HEK293 (cell line): ENCODE results near the gene CREB3L1.

Experiments used
- BCL11A ChIP-seq: fragments of 450-650 bp; formaldehyde crosslinking; IDR thresholded peaks from 2 replicates; pipeline ENCODE4 v1.5.1; 2016; ENCODE audit warnings: low read depth, missing biosample characterization, missing genetic modification characterization
- KLF9 ChIP-seq: fragments of 450-650 bp; formaldehyde crosslinking; IDR thresholded peaks from 2 replicates; pipeline ENCODE4 v1.5.1; 2016; ENCODE audit warnings: missing biosample characterization, missing genetic modification characterization, low read depth
- ZFP41 ChIP-seq: fragments of 450-650 bp; formaldehyde crosslinking; IDR thresholded peaks from 2 replicates; pipeline ENCODE4 v1.5.1; 2016; ENCODE audit warnings: missing biosample characterization, missing genetic modification characterization, borderline replicate concordance
- TF ChIP-seq, protein P1 (sequence below): fragments of 450-650 bp; formaldehyde crosslinking; IDR thresholded peaks from 2 replicates; pipeline ENCODE4 v1.5.1; 2016; ENCODE audit warnings: missing biosample characterization, missing genetic modification characterization
- TF ChIP-seq, protein P2 (sequence below): fragments of 450-650 bp; formaldehyde crosslinking; IDR thresholded peaks from 2 replicates; pipeline ENCODE4 v1.5.1; 2016; ENCODE audit warnings: missing biosample characterization, missing genetic modification characterization
- TF ChIP-seq, protein P3 (sequence below): fragments of 450-650 bp; formaldehyde crosslinking; IDR thresholded peaks from 2 replicates; pipeline ENCODE4 v1.5.1; 2016; ENCODE audit warnings: missing biosample characterization, missing genetic modification characterization
- TF ChIP-seq, protein P4 (sequence below): fragments of 450-650 bp; formaldehyde crosslinking; IDR thresholded peaks from 2 replicates; pipeline ENCODE4 v1.5.1; 2016; ENCODE audit warnings: missing biosample characterization, missing genetic modification characterization

DNA sequence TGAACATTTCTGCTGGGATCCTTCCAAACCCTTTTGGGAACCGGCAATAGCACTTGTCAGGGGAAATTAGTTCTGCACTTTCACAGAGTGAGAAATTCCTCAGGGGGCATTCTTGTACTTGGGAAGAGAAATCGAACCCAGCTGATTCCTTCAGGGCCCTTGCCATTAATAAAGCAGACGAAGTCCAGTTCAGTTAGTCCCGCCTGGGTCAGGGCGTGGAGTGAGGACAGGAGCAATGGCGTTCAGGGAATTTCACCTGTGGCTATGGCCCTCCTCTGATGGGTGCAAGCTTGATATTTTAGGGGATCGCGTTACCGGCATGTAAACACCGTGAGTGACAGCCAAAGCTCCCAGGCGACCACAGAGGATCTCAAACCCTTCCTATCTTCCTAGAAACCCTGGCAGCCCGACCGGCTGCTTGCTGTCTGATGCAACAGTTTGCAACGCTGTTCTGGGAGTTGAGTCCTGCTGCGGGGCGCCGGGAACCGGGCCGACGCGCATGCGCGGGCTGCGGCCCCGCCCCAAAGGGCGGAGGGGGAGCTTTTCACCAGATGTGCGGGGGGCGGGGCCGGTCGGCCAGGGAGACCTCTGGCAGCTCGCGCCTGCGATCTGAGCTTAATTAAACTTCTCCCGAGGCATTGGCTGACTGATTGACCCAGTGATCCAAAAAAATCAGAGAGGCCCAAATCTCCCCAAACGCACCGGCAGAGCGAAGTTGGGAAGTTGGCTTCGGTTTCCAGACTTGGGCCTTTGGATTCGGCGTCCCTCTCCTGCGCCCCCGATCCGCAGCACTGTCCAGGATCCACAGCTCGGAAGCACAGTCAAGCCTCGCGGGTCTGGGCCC, 34.3 kb upstream of the CREB3L1 start:
- TF ChIP-seq BCL11A (tag by site-specific recombination) (no peak), ZFP41 (tag by site-specific recombination) (no peak), KLF9 (tag by site-specific recombination) (peak; percentile 89)
- TF ChIP-seq, protein P1, sequence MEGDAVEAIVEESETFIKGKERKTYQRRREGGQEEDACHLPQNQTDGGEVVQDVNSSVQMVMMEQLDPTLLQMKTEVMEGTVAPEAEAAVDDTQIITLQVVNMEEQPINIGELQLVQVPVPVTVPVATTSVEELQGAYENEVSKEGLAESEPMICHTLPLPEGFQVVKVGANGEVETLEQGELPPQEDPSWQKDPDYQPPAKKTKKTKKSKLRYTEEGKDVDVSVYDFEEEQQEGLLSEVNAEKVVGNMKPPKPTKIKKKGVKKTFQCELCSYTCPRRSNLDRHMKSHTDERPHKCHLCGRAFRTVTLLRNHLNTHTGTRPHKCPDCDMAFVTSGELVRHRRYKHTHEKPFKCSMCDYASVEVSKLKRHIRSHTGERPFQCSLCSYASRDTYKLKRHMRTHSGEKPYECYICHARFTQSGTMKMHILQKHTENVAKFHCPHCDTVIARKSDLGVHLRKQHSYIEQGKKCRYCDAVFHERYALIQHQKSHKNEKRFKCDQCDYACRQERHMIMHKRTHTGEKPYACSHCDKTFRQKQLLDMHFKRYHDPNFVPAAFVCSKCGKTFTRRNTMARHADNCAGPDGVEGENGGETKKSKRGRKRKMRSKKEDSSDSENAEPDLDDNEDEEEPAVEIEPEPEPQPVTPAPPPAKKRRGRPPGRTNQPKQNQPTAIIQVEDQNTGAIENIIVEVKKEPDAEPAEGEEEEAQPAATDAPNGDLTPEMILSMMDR, result no peak
- TF ChIP-seq, protein P2, sequence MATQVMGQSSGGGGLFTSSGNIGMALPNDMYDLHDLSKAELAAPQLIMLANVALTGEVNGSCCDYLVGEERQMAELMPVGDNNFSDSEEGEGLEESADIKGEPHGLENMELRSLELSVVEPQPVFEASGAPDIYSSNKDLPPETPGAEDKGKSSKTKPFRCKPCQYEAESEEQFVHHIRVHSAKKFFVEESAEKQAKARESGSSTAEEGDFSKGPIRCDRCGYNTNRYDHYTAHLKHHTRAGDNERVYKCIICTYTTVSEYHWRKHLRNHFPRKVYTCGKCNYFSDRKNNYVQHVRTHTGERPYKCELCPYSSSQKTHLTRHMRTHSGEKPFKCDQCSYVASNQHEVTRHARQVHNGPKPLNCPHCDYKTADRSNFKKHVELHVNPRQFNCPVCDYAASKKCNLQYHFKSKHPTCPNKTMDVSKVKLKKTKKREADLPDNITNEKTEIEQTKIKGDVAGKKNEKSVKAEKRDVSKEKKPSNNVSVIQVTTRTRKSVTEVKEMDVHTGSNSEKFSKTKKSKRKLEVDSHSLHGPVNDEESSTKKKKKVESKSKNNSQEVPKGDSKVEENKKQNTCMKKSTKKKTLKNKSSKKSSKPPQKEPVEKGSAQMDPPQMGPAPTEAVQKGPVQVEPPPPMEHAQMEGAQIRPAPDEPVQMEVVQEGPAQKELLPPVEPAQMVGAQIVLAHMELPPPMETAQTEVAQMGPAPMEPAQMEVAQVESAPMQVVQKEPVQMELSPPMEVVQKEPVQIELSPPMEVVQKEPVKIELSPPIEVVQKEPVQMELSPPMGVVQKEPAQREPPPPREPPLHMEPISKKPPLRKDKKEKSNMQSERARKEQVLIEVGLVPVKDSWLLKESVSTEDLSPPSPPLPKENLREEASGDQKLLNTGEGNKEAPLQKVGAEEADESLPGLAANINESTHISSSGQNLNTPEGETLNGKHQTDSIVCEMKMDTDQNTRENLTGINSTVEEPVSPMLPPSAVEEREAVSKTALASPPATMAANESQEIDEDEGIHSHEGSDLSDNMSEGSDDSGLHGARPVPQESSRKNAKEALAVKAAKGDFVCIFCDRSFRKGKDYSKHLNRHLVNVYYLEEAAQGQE (tag by site-specific recombination), result peak; percentile 36
- TF ChIP-seq, protein P3, sequence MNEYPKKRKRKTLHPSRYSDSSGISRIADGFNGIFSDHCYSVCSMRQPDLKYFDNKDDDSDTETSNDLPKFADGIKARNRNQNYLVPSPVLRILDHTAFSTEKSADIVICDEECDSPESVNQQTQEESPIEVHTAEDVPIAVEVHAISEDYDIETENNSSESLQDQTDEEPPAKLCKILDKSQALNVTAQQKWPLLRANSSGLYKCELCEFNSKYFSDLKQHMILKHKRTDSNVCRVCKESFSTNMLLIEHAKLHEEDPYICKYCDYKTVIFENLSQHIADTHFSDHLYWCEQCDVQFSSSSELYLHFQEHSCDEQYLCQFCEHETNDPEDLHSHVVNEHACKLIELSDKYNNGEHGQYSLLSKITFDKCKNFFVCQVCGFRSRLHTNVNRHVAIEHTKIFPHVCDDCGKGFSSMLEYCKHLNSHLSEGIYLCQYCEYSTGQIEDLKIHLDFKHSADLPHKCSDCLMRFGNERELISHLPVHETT (tag by site-specific recombination), result no peak; the same call in 1 of the 2 replicates
- TF ChIP-seq, protein P4, sequence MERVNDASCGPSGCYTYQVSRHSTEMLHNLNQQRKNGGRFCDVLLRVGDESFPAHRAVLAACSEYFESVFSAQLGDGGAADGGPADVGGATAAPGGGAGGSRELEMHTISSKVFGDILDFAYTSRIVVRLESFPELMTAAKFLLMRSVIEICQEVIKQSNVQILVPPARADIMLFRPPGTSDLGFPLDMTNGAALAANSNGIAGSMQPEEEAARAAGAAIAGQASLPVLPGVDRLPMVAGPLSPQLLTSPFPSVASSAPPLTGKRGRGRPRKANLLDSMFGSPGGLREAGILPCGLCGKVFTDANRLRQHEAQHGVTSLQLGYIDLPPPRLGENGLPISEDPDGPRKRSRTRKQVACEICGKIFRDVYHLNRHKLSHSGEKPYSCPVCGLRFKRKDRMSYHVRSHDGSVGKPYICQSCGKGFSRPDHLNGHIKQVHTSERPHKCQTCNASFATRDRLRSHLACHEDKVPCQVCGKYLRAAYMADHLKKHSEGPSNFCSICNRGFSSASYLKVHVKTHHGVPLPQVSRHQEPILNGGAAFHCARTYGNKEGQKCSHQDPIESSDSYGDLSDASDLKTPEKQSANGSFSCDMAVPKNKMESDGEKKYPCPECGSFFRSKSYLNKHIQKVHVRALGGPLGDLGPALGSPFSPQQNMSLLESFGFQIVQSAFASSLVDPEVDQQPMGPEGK (tag by site-specific recombination), result peak; percentile 45
